ENCODE data around the gene SERGEF.

The SERGEF gene

DNA sequence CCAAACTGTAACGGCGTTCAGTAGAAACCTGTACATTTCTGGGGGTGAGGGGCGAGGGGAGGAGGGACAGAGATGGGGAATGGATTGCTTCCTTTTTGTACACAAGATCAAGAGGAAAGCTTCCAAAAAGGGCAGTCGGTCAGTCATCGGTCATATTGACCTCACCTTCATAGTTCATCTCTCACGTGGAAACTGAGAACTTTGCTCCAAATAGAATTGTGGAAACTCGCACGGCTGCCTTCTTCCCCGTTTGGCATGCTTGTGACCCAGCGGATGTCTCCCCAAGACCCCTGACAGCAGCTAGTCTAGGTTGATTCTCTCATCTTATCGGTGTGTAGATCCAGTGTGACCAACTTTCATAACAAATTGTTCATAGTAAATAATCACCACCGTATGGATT is 230.7 kb downstream of the SERGEF start:
- no peak for DNase-seq (ENCODE audit: low spot score)

DNA sequence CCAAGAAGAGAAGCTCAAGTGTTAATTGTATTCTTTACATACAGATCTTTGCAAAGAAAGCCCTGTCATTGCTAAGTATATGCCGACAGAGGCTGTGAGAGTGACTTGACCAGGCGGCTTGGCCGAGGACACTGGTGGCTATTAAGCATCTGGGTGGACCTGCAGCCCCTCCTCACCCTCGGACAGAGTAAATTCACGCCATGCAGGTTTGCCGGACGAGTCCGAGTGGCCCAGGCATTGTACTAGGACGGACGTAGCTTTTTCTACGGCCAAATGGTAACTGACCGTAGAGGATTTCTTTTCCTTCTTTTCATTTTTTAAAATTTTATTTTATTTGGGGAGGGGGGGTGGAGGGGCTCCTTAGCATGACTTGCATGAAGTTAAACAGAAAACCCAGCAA is 231.2 kb downstream of the SERGEF start:
- DNase-seq (ENCODE audit: low spot score): no peak

DNA sequence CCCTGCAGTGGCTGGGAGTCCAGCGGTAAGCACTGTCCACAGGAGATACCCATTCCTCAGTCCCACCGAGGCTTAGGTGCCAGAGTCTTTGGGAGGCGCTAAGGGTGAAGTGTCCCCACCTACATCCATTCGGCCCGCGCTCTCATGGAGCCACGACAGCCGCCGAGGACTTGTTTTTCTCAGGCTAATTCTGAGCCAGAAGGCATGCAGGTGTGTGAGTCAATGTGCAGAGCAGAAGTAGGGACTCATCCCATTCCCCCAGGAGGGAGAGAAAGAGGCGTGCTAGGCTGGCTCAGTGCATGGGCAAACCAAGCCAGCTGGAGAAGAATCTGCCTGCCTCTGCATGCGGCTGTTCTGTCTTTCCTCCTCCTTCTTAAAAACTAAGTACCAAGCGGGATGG is 231.6 kb downstream of the SERGEF start:
- no peak for DNase-seq (ENCODE audit: low spot score)

DNA sequence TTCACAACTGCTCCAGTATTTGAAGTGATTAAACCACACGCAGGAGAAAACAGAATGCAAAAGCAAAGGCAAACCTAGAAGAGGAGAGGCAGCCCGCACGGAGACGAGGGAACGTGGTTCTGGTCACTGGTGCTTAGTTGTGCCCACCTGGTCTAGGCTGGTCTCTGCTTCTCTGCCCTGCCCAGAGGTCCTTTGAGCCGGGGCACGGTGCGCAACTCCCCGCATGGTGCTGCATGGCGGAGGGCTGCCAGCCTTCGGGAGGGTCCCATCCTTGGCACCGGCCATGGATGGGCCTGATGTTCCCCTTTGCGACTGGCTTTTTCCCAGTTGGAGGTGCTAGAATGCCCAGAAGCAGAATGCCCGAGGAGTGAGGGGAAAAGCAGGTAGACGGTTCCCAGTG is 232.2 kb downstream of the SERGEF start:
- no peak for DNase-seq (ENCODE audit: low spot score)

DNA sequence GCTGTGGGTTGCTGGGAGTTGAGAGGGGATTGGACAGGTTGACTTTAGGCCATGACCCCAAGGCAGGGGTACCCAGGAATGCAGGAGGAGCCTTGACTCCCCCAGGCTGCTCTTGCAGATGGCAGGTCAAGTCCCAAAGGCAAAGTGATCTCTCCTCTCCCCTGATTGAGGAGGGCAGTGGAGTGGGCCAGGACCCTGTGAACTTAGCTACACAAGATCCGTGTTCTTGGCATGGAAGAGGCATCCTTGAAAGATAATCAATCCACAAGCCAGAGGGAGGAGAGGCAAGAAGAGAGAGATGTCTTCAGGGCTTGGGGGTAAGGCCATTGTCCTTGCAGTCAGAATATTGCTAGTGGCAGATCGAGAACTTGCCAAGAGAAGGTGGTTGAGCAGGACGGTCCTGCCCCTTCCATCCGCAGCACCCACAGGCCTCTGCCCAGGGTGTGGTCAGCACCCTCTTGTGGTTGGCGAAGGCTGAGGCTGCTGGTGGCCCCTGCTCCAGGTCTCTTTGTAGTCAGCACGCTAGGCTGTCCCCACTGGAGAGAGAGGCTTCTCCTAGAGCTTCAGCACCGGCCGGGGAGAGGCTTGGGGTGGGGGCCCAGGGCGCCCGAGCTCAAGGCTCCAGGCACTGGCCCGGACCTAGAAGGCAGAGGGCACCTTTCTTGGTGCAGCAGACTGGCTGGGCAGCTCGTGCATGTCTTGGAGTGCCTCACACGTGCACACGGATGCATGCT is 232.8 kb downstream of the SERGEF start:
- DNase-seq (ENCODE audit: low spot score): no peak

DNA sequence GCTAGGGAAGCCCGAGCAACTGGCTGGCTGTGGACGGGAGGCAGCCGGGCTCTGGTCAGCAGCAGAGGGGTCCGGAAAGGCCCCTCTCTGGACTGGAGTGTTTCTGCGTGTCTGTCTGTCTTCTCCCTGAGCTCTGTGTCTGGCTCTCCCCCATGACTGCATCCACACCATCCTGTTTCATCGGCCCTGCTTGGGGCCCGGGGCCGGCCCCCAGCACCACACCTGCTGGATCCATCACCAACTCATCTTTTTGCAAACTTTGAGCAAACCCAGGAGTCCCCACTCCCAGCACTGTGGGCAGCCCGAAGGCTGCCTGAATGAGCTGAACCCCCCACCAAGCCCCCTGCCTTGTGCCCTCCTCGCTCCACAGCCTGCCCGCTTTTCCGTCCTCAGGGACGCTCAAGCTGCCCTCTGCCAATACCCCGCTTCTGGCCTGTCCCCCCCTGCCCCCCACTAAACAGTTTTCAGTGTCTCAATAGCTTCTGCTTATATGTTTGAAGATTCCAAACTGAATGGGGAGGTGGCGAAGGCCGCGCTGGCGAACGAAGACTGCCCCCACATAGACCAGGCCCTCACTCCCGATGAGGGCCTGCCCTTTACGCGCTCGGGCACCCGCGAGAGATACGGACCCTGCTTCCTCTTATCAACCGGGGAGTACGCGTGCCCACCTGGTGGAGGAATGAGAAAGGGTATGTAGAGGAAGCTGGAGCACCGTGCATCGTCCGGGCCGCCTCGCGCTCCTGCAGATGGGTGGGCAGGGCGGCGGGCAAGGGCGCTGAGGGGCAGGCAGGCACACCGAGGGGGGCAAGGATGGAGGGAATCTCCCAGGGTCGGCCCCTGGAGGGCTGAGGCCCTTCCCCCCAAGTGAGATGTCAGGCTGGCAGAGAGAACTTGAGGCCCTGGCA is 233.6 kb downstream of the SERGEF start:
- no peak for DNase-seq (ENCODE audit: low spot score)

DNA sequence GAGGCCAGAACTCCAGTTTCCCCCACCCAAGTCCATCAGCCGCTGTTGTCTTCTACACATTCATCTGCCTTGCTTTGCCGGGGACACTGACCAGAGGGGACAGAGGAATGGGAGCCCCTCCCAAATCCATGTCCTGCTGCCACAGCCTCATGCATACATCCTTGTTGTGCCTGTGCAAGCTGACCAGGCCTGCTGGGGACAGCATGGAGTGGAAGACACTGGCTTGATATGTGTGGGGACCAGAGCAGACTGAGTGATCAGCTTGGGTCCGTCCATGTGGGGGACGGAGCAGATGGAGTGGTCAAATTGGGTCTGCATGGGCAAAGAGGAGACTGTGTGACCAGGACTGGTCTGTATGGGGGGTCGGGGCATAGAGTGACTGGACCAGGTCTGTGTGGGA is 234.5 kb downstream of the SERGEF start:
- DNase-seq (ENCODE audit: low spot score): no peak

DNA sequence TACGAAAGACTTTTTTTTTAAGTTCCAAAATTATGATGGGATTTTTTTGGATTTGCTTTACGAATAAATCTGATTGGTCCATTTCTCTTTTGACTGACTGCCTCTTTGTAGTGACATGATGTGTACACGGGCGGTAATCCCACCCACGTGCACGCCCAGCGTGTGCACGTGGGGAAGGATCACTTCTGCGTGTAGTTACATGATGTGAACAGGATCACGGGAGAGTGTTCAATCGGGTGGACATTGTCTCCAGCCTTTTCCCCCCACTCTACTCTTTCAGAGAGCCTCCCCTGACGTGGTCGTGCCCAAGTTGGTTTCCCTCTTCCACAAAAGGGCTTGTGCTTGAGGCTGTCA is 235.1 kb downstream of the SERGEF start:
- no peak for DNase-seq (ENCODE audit: low spot score)

DNA sequence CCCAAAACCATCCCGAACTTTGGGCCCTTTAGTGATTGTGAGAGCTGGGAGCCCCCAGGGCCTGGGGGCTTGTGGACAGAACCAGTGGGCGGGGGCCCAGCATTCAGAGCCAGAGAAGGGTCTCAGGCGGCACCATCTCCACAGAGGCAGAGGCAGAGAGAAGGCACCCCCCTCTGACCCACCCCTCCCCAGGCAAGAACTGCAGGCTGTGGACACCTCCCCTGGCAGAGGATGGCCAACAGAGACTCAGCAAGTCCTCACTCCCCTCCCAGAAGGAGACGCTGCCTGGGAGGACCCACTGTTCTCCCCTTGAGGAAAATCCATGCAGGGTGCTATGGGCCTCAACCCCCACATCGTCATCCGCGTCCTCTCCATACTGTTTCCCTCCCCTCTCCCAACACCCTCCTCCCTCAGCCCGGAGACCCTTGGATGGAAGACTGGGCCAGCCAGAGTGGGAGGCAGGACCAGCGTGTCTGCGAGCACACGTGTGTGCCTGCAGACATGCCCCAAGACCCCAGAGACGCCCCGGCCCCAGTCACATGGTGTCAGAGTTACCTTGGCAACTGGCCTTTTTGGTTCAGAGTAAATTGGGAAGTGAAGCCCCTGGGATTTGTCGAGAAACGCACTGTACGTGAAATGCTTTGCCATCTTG is 235.6 kb downstream of the SERGEF start:
- no peak for DNase-seq (ENCODE audit: low spot score)

DNA sequence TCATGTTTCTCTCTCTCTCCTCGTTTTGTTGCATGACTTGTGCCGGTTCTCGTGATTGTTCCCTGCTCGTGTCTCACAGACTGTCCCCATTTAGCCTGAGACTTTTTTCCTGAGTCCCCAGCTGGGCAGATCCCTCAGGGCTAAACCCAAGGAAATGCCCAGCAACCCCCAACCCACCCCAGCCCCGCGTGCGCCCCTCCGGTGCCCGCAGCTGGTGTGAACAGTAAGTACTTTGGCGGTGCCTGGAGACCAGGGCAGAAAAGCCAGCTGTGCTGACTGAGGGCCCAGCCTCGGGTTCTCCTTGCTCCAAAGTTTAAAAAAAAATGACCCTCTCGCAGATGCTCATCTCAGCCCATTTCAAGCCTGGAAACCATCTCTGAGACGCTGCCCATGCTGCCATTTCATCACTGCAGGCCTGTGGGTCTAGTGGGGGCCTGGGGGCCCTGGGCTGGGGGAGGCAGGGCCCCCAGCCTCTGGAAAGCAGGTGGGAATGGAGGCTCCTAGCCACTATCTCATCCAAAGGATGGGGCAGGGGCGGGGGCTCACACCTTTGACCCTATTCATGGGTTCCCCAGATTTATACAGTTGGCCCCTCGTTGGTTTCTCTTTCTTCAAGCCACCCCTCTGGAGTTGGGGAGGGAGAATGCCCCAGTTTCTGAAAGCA is 236.5 kb downstream of the SERGEF start:
- DNase-seq (ENCODE audit: low spot score): no peak

DNA sequence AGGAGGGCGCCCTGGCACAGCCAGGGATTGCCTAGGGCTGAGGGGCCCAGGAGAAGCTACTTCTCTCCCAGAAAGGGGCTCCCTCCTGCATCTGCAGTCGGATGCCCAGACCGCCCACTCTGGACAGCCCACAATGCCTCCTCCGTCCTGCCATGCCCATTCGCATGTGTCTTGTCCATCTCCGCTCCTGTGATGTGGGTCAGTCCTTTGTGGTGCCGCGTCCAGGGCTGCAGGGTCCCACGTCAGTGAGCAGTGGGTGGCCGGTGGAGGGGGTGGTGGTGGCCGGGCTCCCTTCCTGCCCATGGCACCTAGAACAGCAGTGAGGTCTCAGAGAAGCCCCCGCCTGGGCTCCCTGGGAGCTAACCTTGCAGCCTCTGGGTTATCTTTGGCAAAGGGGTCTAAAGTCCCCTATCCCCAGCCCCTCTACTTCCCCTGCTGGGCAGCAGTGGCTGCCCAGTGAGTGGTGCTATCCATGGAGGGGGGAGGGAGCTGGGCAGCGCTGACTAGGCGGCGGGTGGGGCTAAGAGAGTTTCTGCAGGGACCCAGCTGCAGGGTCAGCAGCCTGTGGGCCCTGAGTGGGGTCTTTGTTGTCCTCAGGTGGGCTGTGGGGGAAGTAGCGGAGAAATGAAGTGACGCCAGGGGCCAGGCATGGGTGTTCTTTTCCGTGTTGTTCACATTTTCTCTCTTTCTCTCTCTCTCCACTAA is 237.2 kb downstream of the SERGEF start:
- DNase-seq (ENCODE audit: low spot score): no peak

DNA sequence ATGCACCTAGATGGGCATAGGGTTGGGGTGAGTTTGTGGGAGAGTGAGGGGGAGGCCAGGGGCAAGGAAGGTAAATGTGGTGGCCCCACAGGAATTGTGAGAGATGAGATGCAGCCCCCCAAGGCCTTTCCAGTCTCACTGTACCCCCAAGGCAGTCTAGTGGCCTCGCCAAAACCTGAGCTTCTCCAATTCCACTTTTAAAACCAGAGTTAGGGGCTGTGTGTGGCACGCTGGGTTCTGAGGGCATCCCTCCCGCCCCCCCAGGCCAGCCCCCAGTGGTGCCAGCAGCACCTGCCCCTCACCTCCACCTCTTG is 237.9 kb downstream of the SERGEF start:
- DNase-seq (ENCODE audit: low spot score): no peak

DNA sequence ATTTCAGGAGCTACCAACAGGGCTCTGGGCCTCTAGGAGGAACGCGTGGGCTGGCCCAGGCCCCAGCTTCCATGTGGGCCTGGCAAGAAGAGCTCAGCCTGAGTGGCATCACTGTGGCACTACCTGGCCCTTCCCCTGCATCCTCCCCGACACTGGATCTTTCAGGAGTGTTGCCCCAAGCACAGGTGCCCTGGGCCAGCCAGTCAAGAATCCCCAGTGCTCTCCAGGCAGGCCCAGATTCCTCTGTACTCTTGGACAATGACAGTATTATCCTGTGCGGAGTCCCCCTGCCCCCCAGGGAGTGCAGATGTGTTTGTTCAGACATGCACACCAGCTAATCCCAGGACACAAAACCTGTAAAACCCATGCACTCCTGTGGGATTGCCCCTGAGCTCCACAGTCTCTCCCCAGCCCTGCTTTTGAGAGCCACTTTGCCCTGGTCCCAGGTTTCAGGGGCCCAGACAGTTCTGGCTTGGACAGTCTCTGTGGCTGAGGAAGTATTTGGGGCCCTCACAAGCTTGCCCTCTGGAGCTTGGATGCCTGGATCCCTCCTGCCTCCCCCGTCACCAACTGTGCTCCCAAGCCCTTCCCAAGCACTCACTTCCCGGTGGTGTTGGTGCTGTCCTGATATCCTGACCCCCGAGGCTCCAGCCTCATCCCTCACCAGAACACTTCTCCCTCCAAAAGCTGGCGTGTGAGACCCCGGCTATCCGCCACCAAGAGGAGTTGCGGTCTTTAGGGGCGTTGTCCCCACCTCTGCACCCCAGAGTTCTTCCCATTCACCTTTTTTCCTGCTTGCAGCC is 238.4 kb downstream of the SERGEF start:
- DNase-seq (ENCODE audit: low spot score): no peak

DNA sequence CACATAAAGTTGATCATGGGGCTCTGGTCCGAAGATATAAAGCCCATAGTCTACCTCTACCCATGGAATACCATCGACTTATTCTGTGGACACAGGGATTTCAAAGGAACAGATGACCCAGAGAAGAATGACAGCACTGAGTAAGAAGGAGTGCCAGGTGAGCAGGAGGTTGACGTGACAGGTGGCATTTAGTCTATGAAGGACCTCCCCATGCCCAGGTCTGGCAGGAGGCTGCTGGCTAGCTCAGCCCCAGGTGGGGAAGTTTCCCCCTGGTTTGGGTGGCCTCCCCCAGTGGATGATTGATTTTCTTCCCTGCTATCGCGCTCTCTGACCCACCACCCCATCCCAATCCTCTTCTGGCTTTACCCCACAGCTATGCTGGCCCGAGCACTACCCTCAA is 239.2 kb downstream of the SERGEF start:
- no peak for DNase-seq (ENCODE audit: low spot score)

DNA sequence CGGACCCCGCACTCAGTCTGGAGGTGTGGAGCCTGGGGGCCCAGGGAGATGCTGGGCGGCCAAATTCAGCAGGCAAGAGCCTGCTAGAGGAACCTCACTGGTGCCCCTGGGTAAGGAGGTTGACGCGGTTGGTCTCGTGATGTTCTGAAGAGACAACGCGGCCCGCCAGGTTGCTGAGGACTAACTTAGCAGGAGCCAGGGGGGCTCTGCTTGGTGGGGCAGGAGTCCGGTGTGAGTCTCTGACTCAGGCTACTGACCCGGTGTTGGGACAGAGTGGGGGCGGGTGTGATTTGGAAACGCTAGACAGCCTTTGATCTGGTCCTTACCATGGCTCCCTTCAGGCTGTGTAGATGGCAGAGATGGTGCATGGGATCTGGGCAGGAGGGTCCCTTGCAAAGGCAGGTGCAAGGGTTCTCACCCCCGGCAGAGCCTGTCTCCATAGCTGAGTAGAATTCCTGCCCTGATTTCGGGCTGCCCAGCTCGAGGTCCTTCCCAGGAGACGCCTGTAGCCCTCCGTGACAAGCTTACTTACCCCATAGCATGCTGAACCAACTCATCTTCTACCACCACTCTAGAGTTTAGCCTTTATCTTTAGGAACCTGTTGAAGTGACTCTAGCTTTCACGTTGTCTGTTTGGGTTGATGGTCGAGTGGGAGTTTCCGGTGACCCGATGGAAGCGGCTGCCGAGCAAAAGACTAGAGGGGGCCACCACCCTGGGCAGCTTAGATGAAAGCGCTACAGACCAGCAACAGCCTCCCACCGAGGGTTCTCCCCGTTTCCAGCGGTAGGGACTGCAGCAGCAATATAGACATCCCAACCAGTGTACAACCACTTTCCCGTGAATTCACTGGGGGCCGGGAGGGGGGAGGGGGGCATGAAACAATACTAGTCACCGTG is 239.9 kb downstream of the SERGEF start:
- no peak for DNase-seq (ENCODE audit: low spot score)

DNA sequence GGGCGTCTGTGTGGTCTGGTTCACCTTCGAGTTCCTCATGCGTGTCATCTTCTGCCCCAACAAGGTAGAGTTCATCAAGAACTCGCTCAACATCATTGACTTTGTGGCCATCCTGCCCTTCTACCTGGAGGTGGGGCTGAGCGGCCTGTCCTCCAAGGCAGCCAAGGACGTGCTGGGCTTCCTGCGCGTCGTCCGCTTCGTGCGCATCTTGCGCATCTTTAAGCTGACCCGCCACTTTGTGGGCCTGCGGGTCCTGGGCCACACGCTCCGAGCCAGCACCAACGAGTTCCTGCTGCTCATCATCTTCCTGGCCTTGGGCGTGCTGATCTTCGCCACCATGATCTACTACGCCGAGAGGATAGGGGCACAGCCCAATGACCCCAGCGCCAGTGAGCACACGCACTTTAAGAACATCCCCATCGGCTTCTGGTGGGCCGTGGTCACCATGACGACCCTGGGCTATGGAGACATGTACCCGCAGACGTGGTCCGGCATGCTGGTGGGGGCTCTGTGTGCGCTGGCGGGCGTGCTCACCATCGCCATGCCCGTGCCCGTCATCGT is 240.9 kb downstream of the SERGEF start:
- no peak for DNase-seq (ENCODE audit: low spot score)

DNA sequence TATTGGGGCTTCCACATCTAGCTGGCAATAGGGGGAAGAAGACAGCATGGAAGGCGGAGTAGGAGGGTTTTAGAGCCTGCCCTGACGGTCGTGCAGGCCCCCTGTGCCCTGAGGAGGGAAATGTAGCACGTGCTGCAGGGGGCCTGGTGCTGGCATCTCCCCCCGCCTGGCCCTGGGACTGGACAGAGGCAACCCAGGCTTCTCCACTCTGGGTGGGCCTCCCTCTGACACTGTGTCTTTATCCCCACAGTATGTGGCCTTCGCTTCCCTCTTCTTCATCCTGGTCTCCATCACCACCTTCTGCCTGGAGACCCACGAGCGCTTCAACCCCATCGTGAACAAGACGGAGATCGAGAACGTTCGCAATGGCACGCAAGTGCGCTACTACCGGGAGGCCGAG is 241.4 kb downstream of the SERGEF start:
- DNase-seq (ENCODE audit: low spot score): no peak

DNA sequence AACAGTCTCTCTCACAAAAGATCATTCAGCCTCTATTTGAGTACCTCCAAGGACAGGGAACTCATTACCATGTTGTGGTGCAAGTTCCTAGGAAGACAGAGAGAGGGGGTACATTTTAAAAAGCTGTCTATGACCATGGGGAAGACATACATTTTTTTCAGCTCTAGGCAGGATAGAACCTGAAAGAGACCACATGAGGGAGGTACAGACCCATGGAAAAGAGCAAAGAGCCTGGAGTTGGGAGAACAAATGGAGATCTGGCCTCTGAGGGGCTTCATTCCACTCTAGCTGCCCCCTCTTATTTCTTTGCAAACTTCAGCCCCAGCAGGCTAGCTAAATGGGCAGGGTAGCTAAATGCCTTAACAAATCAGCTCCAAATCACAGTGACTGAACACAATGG is 241.9 kb downstream of the SERGEF start:
- DNase-seq (ENCODE audit: low spot score): no peak

DNA sequence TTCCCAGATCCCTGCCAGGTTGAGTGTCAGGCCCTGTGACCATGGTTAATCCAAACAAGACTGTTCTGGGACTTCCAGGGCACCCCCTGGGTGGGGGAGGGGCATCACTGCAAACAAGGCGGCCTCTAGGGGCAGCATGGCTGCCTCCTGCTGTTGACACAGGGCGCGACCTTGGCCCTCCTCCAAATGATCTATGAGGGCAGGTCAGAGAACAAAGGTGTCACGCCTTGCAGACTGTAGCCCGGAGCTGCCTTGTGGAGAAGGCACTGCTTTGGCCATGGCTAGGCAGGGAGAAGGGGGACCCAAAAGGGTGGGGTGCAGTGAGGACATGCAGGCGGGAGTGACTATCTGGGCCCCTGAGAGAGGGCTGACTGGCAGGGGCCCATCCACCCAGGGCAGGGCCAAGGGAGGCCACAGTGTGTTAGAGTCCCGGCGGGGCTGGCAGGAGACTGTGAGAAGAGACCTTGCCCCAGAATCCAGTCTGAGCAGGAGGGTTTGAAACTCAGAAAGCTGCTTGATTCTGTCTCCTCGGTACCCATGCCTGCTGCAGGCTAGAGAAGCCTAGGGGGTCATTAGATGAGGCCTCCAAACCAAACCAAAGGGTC is 242.7 kb downstream of the SERGEF start:
- DNase-seq (ENCODE audit: low spot score): no peak
